Mammary epithelial cell (primary cell): Measurements from ENCODE around the gene ZNF414.

Source experiments
- EZH2 ChIP-seq: IDR thresholded peaks from 2 replicates; pipeline ENCODE4 v1.6.1; 2012; ENCODE audit warnings: low read length, inconsistent platforms, borderline replicate concordance
- TF ChIP-seq, protein P1 (sequence below), 2 donors: IDR thresholded peaks in 1 of 2; conservative IDR thresholded peaks in 1 of 2; 2 replicates each; pipeline ENCODE4 v1.5.1; 2011 to 2012; ENCODE audit warnings: inconsistent platforms in 2 of 2, low read length in 2 of 2, mild to moderate bottlenecking in 2 of 2, control low read depth in 1 of 2, low read depth in 1 of 2; ENCODE audit not compliant: insufficient read depth in 1 of 2; ENCODE audit errors: extremely low read depth in 1 of 2

DNA sequence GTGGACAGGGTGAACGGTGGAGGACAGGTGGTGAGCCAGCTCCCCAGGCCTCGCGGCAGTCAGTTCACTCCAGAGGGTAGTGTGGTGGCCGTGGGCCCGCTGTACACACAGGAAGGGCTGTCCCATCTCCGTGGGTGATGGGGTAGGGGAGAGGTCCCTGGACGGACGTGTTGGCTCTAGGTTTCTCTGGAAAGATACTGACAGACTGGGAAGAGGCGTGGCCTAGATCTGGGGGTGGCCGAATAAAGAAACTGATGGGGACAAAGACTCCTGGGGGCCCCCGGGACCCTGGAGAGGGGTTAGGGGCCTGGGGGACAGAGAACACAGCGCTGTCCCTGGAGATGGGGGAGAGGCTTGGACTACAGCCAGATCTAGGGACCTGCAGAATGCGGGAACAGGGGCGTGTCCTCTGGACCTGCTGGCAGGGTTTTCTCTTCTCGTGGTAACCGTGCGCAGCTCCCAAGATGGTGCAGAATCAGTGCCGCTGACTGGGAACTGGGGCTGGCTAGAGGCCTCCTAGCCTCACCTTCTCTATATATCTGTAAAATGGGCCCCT lies 7.5 kb downstream of the ZNF414 start:
- TF ChIP-seq, protein P1, sequence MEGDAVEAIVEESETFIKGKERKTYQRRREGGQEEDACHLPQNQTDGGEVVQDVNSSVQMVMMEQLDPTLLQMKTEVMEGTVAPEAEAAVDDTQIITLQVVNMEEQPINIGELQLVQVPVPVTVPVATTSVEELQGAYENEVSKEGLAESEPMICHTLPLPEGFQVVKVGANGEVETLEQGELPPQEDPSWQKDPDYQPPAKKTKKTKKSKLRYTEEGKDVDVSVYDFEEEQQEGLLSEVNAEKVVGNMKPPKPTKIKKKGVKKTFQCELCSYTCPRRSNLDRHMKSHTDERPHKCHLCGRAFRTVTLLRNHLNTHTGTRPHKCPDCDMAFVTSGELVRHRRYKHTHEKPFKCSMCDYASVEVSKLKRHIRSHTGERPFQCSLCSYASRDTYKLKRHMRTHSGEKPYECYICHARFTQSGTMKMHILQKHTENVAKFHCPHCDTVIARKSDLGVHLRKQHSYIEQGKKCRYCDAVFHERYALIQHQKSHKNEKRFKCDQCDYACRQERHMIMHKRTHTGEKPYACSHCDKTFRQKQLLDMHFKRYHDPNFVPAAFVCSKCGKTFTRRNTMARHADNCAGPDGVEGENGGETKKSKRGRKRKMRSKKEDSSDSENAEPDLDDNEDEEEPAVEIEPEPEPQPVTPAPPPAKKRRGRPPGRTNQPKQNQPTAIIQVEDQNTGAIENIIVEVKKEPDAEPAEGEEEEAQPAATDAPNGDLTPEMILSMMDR (conservative IDR thresholded peaks at IDR 0.05 in 1 of 2, IDR thresholded peaks at IDR 0.05 in 1 of 2; ENCODE audit: extremely low read depth in 1 of 2, insufficient read depth in 1 of 2, low read depth in 1 of 2, low read length in 2 of 2), result no peak
- TF ChIP-seq EZH2, result no peak
